H1 (cell line): ENCODE measurements around the gene DLX2. TPM values are rescaled to one million over a fixed set of nuclear protein-coding genes. Genes with fewer than 3 reads are reported as not detected.

ENCODE experiments used
- PHF8 ChIP-seq: fragments of 200-600 bp; sonication (generic); conservative IDR thresholded peaks from 2 replicates; pipeline ENCODE4 v1.7.1; 2012; ENCODE audit warnings: low read depth, mild to moderate bottlenecking, inconsistent platforms, low read length, moderate library complexity
- polyA plus RNA-seq, 7 experiments: library from polyadenylated mRNA; depleted of rRNA in 3 of 7; stranded (reverse) in 5 of 7; unstranded in 2 of 7; fragments of >200 nt in 5 of 7; fragments of 200-250 nt in 2 of 7; gene quantifications; 1 replicate in 5 of 7; 2 replicates in 1 of 7; 4 replicates in 1 of 7; pipeline versions ENCODE4 v1.2.1 to v1.2.3, GENCODE V29; 2011 to 2013; ENCODE audit warnings: missing spikeins in 2 of 7, mixed read lengths in 2 of 7
- total RNA-seq: library from RNA; stranded (reverse); fragmentation: NEBNext Ultra II Directional; extraction: Animal tissue kit (Norgen Biotek cat#: 25700); gene quantifications from 2 replicates; pipeline ENCODE4 v1.2.1, GENCODE V29; 2021
- TF ChIP-seq, protein P1 (sequence below): IDR thresholded peaks from 2 replicates; pipeline ENCODE4 v1.6.1; 2011; ENCODE audit warnings: low read depth, mild to moderate bottlenecking, low read length; ENCODE audit not compliant: insufficient read depth

Gene DLX2
- total and polyA plus RNA-seq, 2 of the 8 experiments (the other 6 are each of a cell fraction or from before 2014, with no cell fraction given): 0.45 TPM; not detected in 1

DNA sequence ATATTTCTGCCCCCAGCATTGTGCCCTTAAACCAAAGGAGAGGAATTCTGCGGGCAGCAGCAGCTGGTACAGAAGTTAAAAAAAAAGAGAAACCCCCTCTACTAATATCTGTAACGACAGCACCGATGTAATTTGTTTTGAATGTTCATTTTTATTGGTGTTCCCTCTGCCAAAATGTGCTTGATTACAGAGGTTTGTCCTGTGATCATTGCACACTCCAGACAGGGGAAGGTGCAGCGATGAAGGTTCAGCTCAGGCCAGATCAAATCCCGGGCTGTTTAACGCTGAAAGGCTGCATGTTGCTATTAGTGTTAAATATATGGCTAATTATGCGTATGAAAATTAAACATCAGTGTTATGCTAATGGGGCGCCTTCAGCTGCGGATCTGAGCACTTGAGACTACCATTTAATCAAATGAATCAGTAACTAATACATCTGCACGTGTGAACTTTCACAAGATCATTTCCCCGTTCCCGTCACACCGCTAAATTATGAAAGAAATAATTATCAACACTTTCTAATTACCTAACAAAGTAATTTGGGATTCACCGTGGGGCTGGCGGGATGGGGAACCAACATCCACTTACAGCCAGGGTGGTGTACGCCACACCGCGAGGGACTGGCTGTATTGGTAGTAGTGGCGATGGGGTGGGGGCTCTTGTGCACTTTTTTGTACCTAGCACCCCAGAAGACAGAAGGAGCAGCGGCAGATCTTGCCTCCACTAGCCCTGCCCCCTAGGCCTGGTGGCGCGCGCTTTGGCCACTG lies 18.9 kb downstream of the DLX2 start (continued):
- TF ChIP-seq, protein P1, sequence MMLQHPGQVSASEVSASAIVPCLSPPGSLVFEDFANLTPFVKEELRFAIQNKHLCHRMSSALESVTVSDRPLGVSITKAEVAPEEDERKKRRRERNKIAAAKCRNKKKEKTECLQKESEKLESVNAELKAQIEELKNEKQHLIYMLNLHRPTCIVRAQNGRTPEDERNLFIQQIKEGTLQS: no peak
- no peak for TF ChIP-seq PHF8
